NCI-H1048 (cell line): ENCODE data around the gene TNFSF18.

Experiments used
- DNase-seq: peaks from one replicate; lab custom pipeline; 2025; lab: John Stamatoyannopoulos, UW

Gene TNFSF18

GRCh38 chr1:173038875-173039554 is 11.7 kb downstream of the TNFSF18 start:
- DNase-seq, result no peak

GRCh38 chr1:173024543-173024942 is 26.2 kb downstream of the TNFSF18 start:
- no peak for DNase-seq

GRCh38 chr1:173023343-173023742 is 27.4 kb downstream of the TNFSF18 start:
- DNase-seq, result no peak

- DNase-seq, result no peak
Observed at GRCh38 chr1:173020138-173020750, 30.5 kb downstream of the TNFSF18 start.

- DNase-seq, result no peak
Observed at GRCh38 chr1:173017792-173018191, 32.9 kb downstream of the TNFSF18 start.

- no peak for DNase-seq
Observed at GRCh38 chr1:173016419-173016818, 34.3 kb downstream of the TNFSF18 start.

GRCh38 chr1:173015629-173016028 is 35.1 kb downstream of the TNFSF18 start:
- no peak for DNase-seq

- no peak for DNase-seq
Observed at GRCh38 chr1:173014160-173014559, 36.6 kb downstream of the TNFSF18 start.

GRCh38 chr1:173012126-173012525 is 38.6 kb downstream of the TNFSF18 start:
- no peak for DNase-seq

GRCh38 chr1:173009597-173009996 is 41.1 kb downstream of the TNFSF18 start:
- DNase-seq, result no peak

- DNase-seq, result no peak
Observed at GRCh38 chr1:173005196-173005864, 45.4 kb downstream of the TNFSF18 start.

GRCh38 chr1:173002891-173003838 is 47.6 kb downstream of the TNFSF18 start:
- DNase-seq, result no peak

- no peak for DNase-seq
Observed at GRCh38 chr1:172999349-172999748, 51.4 kb downstream of the TNFSF18 start.

- DNase-seq, result no peak
Observed at GRCh38 chr1:172997941-172998361, 52.8 kb downstream of the TNFSF18 start.

- DNase-seq, result no peak
Observed at GRCh38 chr1:172993640-172994039, 57.1 kb downstream of the TNFSF18 start.

- no peak for DNase-seq
Observed at GRCh38 chr1:172991674-172992400, 58.9 kb downstream of the TNFSF18 start.

- DNase-seq, result no peak
Observed at GRCh38 chr1:172990598-172991215, 60.0 kb downstream of the TNFSF18 start.
